IMR-90 (cell line): ENCODE measurements around the gene TRPM6. TPM values are rescaled to one million over a fixed set of nuclear protein-coding genes. Genes with fewer than 3 reads are reported as not detected.

ENCODE experiments used
- ATAC-seq: fragments of 200-7000 bp; cut with Tn5 transposase; 2 replicates; pipeline ENCODE4 v1.9.1; 2020; ENCODE audit warnings: low read depth, mild to moderate bottlenecking, moderate library complexity
- BruUV-seq: library from RNA; stranded (reverse); fragments of 400-500 nt; replicated peaks from 2 replicates; lab custom pipeline; 2021; lab: Mats Ljungman, UMichigan
- CTCF ChIA-PET: fragments of 300-600 bp; formaldehyde crosslinking; extraction: SDS; loops from one replicate; lab custom pipeline; 2021; ENCODE audit warnings: antibody characterized with exemption; lab: Yijun Ruan, JAX
- POLR2A ChIA-PET: fragments of 300-600 bp; sonication (Branson Sonifier 250); formaldehyde crosslinking; loops from one replicate; lab custom pipeline; 2022; ENCODE audit warnings: antibody characterized with exemption; ENCODE audit not compliant: unreplicated experiment; lab: Charles Lee
- DNase-seq: peaks from one replicate; pipeline ENCODE4 v3.0.0; 2013
- H2AFZ ChIP-seq: replicated peaks from 2 replicates; pipeline ENCODE3; 2013; ENCODE audit warnings: low read length, mild to moderate bottlenecking; ENCODE audit not compliant: poor library complexity
- H2AK5ac ChIP-seq: 2 replicates; pipeline ENCODE4 v1.6.1; 2013; ENCODE audit warnings: low read depth, low read length, inconsistent platforms
- H2AK9ac ChIP-seq: replicated peaks from 2 replicates; pipeline ENCODE3; 2013; ENCODE audit warnings: mild to moderate bottlenecking, low read depth, low read length, moderate library complexity; ENCODE audit not compliant: poor library complexity
- H2BK120ac ChIP-seq: 2 replicates; pipeline ENCODE4 v1.6.1; 2013; ENCODE audit warnings: low read depth, low read length, inconsistent platforms
- H2BK15ac ChIP-seq: 3 replicates; pipeline ENCODE4 v1.6.1; 2013; ENCODE audit warnings: low read depth, low read length, inconsistent platforms
- H2BK20ac ChIP-seq: 2 replicates; pipeline ENCODE4 v1.6.1; 2013; ENCODE audit warnings: low read depth, mild to moderate bottlenecking, inconsistent platforms, low read length, moderate library complexity
- H2BK5ac ChIP-seq: 2 replicates; pipeline ENCODE4 v1.6.1; 2013; ENCODE audit warnings: mild to moderate bottlenecking, low read depth, low read length, inconsistent platforms; ENCODE audit not compliant: poor library complexity, severe bottlenecking
- H3K14ac ChIP-seq: replicated peaks from 2 replicates; pipeline ENCODE4 v1.6.1; 2013; ENCODE audit warnings: low read depth, low read length, inconsistent platforms
- H3K18ac ChIP-seq: 2 replicates; pipeline ENCODE4 v1.6.1; 2013; ENCODE audit warnings: low read depth, low read length, control low read depth
- H3K23ac ChIP-seq: 2 replicates; pipeline ENCODE4 v1.6.1; 2013; ENCODE audit warnings: low read depth, low read length, inconsistent platforms
- H3K27ac ChIP-seq: 2 replicates; pipeline ENCODE4 v1.5.1; 2013; ENCODE audit warnings: mild to moderate bottlenecking, control low read depth, low read length; ENCODE audit not compliant: insufficient read depth
- H3K27me3 ChIP-seq: 2 replicates; pipeline ENCODE4 v1.6.1; 2013; ENCODE audit warnings: low read length; ENCODE audit not compliant: control insufficient read depth, insufficient read depth
- H3K36me3 ChIP-seq: 2 replicates; pipeline ENCODE4 v1.6.1; 2013; ENCODE audit warnings: low read length, mixed read lengths; ENCODE audit not compliant: control insufficient read depth, insufficient read depth
- H3K4ac ChIP-seq: 2 replicates; pipeline ENCODE4 v1.6.1; 2013; ENCODE audit warnings: low read depth, low read length, inconsistent platforms
- H3K4me1 ChIP-seq: 2 replicates; pipeline ENCODE4 v1.6.1; 2013; ENCODE audit warnings: low read length, mixed read lengths; ENCODE audit not compliant: control insufficient read depth, insufficient read depth
- H3K4me2 ChIP-seq: 2 replicates; pipeline ENCODE4 v1.6.1; 2013; ENCODE audit warnings: low read depth, mild to moderate bottlenecking, control low read depth, low read length, moderate library complexity
- H3K4me3 ChIP-seq: 2 replicates; pipeline ENCODE4 v1.5.1; 2013; ENCODE audit warnings: low read depth, mild to moderate bottlenecking, control low read depth, low read length, moderate library complexity; ENCODE audit not compliant: insufficient read depth
- H3K56ac ChIP-seq: 2 replicates; pipeline ENCODE4 v1.6.1; 2013; ENCODE audit warnings: low read length, inconsistent platforms; ENCODE audit not compliant: insufficient read depth; ENCODE audit errors: extremely low read depth
- H3K79me1 ChIP-seq, 2 experiments: 2 replicates each; pipeline ENCODE4 v1.6.1; 2013; ENCODE audit warnings: low read length in 2 of 2, inconsistent platforms in 1 of 2, low read depth in 1 of 2
- H3K9ac ChIP-seq: 2 replicates; pipeline ENCODE4 v1.6.1; 2013; ENCODE audit warnings: low read depth, low read length, control low read depth
- H3K9me1 ChIP-seq: 2 replicates; pipeline ENCODE4 v1.6.1; 2013; ENCODE audit warnings: low read length, inconsistent platforms; ENCODE audit not compliant: insufficient read depth
- H3K9me3 ChIP-seq: 2 replicates; pipeline ENCODE4 v1.6.1; 2013; ENCODE audit warnings: low read length; ENCODE audit not compliant: control insufficient read depth, insufficient read depth
- H4K20me1 ChIP-seq: 2 replicates; pipeline ENCODE4 v1.6.1; 2013; ENCODE audit warnings: low read length, inconsistent platforms; ENCODE audit not compliant: insufficient read depth
- H4K5ac ChIP-seq: 2 replicates; pipeline ENCODE4 v1.6.1; 2013; ENCODE audit warnings: mild to moderate bottlenecking, low read depth, low read length, control low read depth
- H4K8ac ChIP-seq, 2 experiments: 2 replicates each; pipeline ENCODE4 v1.6.1; 2013; ENCODE audit warnings: low read depth in 2 of 2, low read length in 2 of 2, control low read depth in 1 of 2, inconsistent platforms in 1 of 2
- H4K91ac ChIP-seq: 2 replicates; pipeline ENCODE4 v1.6.1; 2013; ENCODE audit warnings: low read depth, low read length, inconsistent platforms; ENCODE audit not compliant: insufficient read depth
- ELK1 ChIP-seq: fragments of 150-350 bp; IDR thresholded peaks from 2 replicates; pipeline ENCODE4 v1.6.1; 2016; ENCODE audit warnings: low read depth, mild to moderate bottlenecking, low read length, moderate library complexity, borderline replicate concordance
- MAFK ChIP-seq: IDR thresholded peaks from 2 replicates; pipeline ENCODE4 v1.6.1; 2012; ENCODE audit warnings: low read depth, low read length, improper control_type of control experiment
- MXI1 ChIP-seq: IDR thresholded peaks from 2 replicates; pipeline ENCODE4 v1.6.1; 2012; ENCODE audit warnings: low read depth, mild to moderate bottlenecking, low read length, moderate library complexity, borderline replicate concordance
- NFE2L2 ChIP-seq: fragments of 150-350 bp; IDR thresholded peaks from 2 replicates; pipeline ENCODE4 v1.6.1; 2016; ENCODE audit warnings: low read depth, mild to moderate bottlenecking, low read length
- RAD21 ChIP-seq: IDR thresholded peaks from 2 replicates; pipeline ENCODE4 v1.6.1; 2012; ENCODE audit warnings: low read length, improper control_type of control experiment
- WGBS, 2 experiments: methylation state at CpG; one replicate each; pipeline versions ENCODE4 v1.1.5 to v1.1.7; 2013; ENCODE audit warnings: missing lambda C conversion rate in 2 of 2; ENCODE audit not compliant: insufficient read length in 1 of 2; ENCODE audit errors: extremely low coverage in 2 of 2; 5-methylcytosine and 5-hydroxymethylcytosine counted together
- dilution Hi-C: fragments of 300-500 bp; cut with HindIII; formaldehyde crosslinking; loops from one replicate; pipeline ENCODE4 v1.14.3; 2018; ENCODE audit warnings: low sequenced_read_pairs; ENCODE audit not compliant: unreplicated experiment
- in situ Hi-C: fragments of 300-500 bp; cut with MboI; formaldehyde crosslinking; loops from 3 replicates; pipeline ENCODE4 v1.14.3; 2019; ENCODE audit warnings: low sequenced_read_pairs, inconsistent platforms, mixed read lengths
- intact Hi-C: fragments of 100-400 bp; cut with micrococcal nuclease; formaldehyde crosslinking; loops from 2 replicates; pipeline ENCODE4 v1.10.0; 2022
- polyA plus RNA-seq, 3 experiments: library from polyadenylated mRNA; depleted of rRNA; stranded (reverse); fragments of >200 nt; gene quantifications; 2 replicates each; pipeline ENCODE4 v1.2.3, GENCODE V29; 2012; ENCODE audit warnings: low replicate concordance in 1 of 3
- total RNA-seq: library from RNA; depleted of rRNA; stranded (reverse); fragments of >200 nt; gene quantifications from 2 replicates; pipeline ENCODE4 v1.2.3, GENCODE V29; 2012

Gene TRPM6
- total and polyA plus RNA-seq, 2 of the 4 experiments (the other 2 are of a cell fraction): under 0.01 to 0.02 TPM

GRCh38 chr9:74772121-74772520, 115.6 kb downstream of the TRPM6 start:
- H2AK5ac ChIP-seq: no peak overlapping the region
- H2BK15ac ChIP-seq: no peak overlapping the region
- no peak overlapping the region for H4K5ac ChIP-seq
- no peak overlapping the region for H3K4me2 ChIP-seq
- H3K14ac ChIP-seq: no peak overlapping the region
- dilution Hi-C loops (no loop called here), intact Hi-C loops (no loop called here), in situ Hi-C loops (loop anchor here (5.0 kb wide), 1 partner anchor 305 kb away; no protein-coding TSS in a partner anchor)
- no peak overlapping the region for H4K8ac ChIP-seq
- H4K91ac ChIP-seq: no peak overlapping the region
- no peaks in the 10 kb centered on the region for H3K36me3 ChIP-seq
- H3K79me1 ChIP-seq: no peaks in the 10 kb centered on the region
- H2BK5ac ChIP-seq: no peak overlapping the region
- ChIA-PET CTCF (interaction anchor here (0.9 to 1.0 kb wide), 2 partner anchors 14 to 236 kb away, joined by 3 to 4 read pairs; no protein-coding TSS in a partner anchor), POLR2A (interaction anchor here (0.5 kb wide), 1 partner anchor 184 kb away, joined by 3 read pairs; no protein-coding TSS in a partner anchor)
- BruUV-seq: no TSS peak
- ATAC-seq (no peak), DNase-seq (no peak)
- no peak for TF ChIP-seq MXI1
- no peak for TF ChIP-seq ELK1
- TF ChIP-seq MAFK: no peak
- no peak for TF ChIP-seq NFE2L2
- no peak for TF ChIP-seq RAD21
- no CpG with 5 or more reads among the region's 4 CpGs for WGBS, 2 experiments
- no peaks in the 10 kb centered on the region for H3K9me1 ChIP-seq
- H3K4me1 ChIP-seq: no peaks in the 10 kb centered on the region
- H3K4me3 ChIP-seq: no peak overlapping the region
- H3K56ac ChIP-seq: no peak overlapping the region
- H3K9me3 ChIP-seq: no peaks in the 10 kb centered on the region
- no peak overlapping the region for H3K4ac ChIP-seq
- peak overlapping the region; percentile 61 for H2AFZ ChIP-seq
- no peak overlapping the region for H3K18ac ChIP-seq
- H3K9ac ChIP-seq: no peak overlapping the region
- H4K20me1 ChIP-seq: no peaks in the 10 kb centered on the region
- no peak overlapping the region for H2BK20ac ChIP-seq
- H2AK9ac ChIP-seq: no peak overlapping the region
- no peak overlapping the region for H3K27ac ChIP-seq
- no peak overlapping the region for H3K23ac ChIP-seq
- 0 out of 2 replicates have a peak, but pooled peaks cover 3% of the 10 kb centered on the region for H3K27me3 ChIP-seq
- no peak overlapping the region for H2BK120ac ChIP-seq
